Trophoblast cell (in vitro differentiated cells and primary cell): ENCODE measurements around the gene METTL9.
"Not testable (repeated sequence)": the region's sequence is repeated elsewhere in the genome, so short reads cannot be mapped to it uniquely, and the experiment has no call there.

Source experiments
- DNase-seq, 2 donors: peaks; one replicate each; pipeline ENCODE4 v3.0.0-alpha.2; 2016
- H2AFZ ChIP-seq: 2 replicates; pipeline ENCODE4 v1.6.1; 2013; ENCODE audit warnings: low read length, moderate library complexity, mild to moderate bottlenecking; ENCODE audit not compliant: insufficient read depth, poor library complexity
- H2AK5ac ChIP-seq: 2 replicates; pipeline ENCODE4 v1.6.1; 2013; ENCODE audit warnings: mild to moderate bottlenecking, low read length
- H2BK120ac ChIP-seq: 2 replicates; pipeline ENCODE4 v1.6.1; 2013; ENCODE audit warnings: low read length, mild to moderate bottlenecking, moderate library complexity; ENCODE audit not compliant: insufficient read depth, poor library complexity
- H2BK12ac ChIP-seq: 2 replicates; pipeline ENCODE4 v1.6.1; 2013; ENCODE audit warnings: mild to moderate bottlenecking, low read length, moderate library complexity
- H2BK5ac ChIP-seq: 2 replicates; pipeline ENCODE4 v1.6.1; 2013; ENCODE audit warnings: low read length, low read depth, moderate library complexity, mild to moderate bottlenecking; ENCODE audit not compliant: poor library complexity
- H3K14ac ChIP-seq: 2 replicates; pipeline ENCODE4 v1.6.1; 2013; ENCODE audit warnings: mild to moderate bottlenecking, low read length
- H3K18ac ChIP-seq: 2 replicates; pipeline ENCODE4 v1.6.1; 2013; ENCODE audit warnings: mild to moderate bottlenecking, low read length
- H3K23ac ChIP-seq: 2 replicates; pipeline ENCODE4 v1.6.1; 2013; ENCODE audit warnings: low read length
- H3K27ac ChIP-seq: 2 replicates; pipeline ENCODE4 v1.5.1; 2013; ENCODE audit warnings: low read depth, mild to moderate bottlenecking, inconsistent platforms, low read length, moderate library complexity
- H3K27me3 ChIP-seq: 2 replicates; pipeline ENCODE4 v1.6.1; 2013; ENCODE audit warnings: inconsistent platforms, mild to moderate bottlenecking, low read length, moderate library complexity; ENCODE audit not compliant: insufficient read depth
- H3K36me3 ChIP-seq, 2 experiments: 1 replicate in 1 of 2; 2 replicates in 1 of 2; pipeline ENCODE4 v1.6.1; 2013; ENCODE audit warnings: low read length in 2 of 2, mild to moderate bottlenecking in 2 of 2, moderate library complexity in 1 of 2; ENCODE audit not compliant: insufficient read depth in 2 of 2, control insufficient read depth in 1 of 2
- H3K4ac ChIP-seq: 2 replicates; pipeline ENCODE4 v1.6.1; 2013; ENCODE audit warnings: low read depth, mild to moderate bottlenecking, low read length, moderate library complexity
- H3K4me1 ChIP-seq, 2 experiments: 1 replicate in 1 of 2; 2 replicates in 1 of 2; pipeline ENCODE4 v1.6.1; 2013; ENCODE audit warnings: low read length in 2 of 2, mild to moderate bottlenecking in 2 of 2, moderate library complexity in 1 of 2; ENCODE audit not compliant: insufficient read depth in 2 of 2, control insufficient read depth in 1 of 2
- H3K4me2 ChIP-seq: 2 replicates; pipeline ENCODE4 v1.6.1; 2013; ENCODE audit warnings: inconsistent platforms, mild to moderate bottlenecking, low read length, moderate library complexity
- H3K4me3 ChIP-seq: 2 replicates; pipeline ENCODE4 v1.5.1; 2013; ENCODE audit warnings: mild to moderate bottlenecking, low read depth, low read length, inconsistent platforms
- H3K79me1 ChIP-seq: one replicate; pipeline ENCODE4 v1.6.1; 2013; ENCODE audit warnings: low read length
- H3K79me2 ChIP-seq: 2 replicates; pipeline ENCODE4 v1.6.1; 2013; ENCODE audit warnings: low read length, mild to moderate bottlenecking; ENCODE audit not compliant: control insufficient read depth, insufficient read depth, poor library complexity
- H3K9ac ChIP-seq: 2 replicates; pipeline ENCODE4 v1.6.1; 2013; ENCODE audit warnings: mild to moderate bottlenecking, low read length
- H3K9me3 ChIP-seq: 2 replicates; pipeline ENCODE4 v1.6.1; 2013; ENCODE audit warnings: low read depth, mild to moderate bottlenecking, control low read depth, inconsistent platforms, low read length; ENCODE audit not compliant: insufficient read depth
- H4K12ac ChIP-seq: 2 replicates; pipeline ENCODE4 v1.6.1; 2013; ENCODE audit warnings: low read depth, mild to moderate bottlenecking, low read length, moderate library complexity
- H4K8ac ChIP-seq: 2 replicates; pipeline ENCODE4 v1.6.1; 2013; ENCODE audit warnings: low read depth, mild to moderate bottlenecking, low read length, moderate library complexity
- H4K91ac ChIP-seq: one replicate; pipeline ENCODE4 v1.6.1; 2013; ENCODE audit warnings: low read depth, mild to moderate bottlenecking, low read length, moderate library complexity
- WGBS: extraction: QIAGEN DNeasy Blood & Tissue Kit; methylation state at CpG from one replicate; pipeline ENCODE4 v1.1.7; 2013; ENCODE audit warnings: missing lambda C conversion rate; ENCODE audit not compliant: insufficient read length, insufficient coverage; ENCODE audit errors: extremely low coverage; 5-methylcytosine and 5-hydroxymethylcytosine counted together

The METTL9 gene

GRCh38 chr16:21600031-21600773 is 825 bp downstream of the METTL9 start:
- Histone ChIP-seq H3K79me2 (peaks cover 10% of the 10 kb centered on the region), H3K36me3 (no peaks in the 10 kb centered on the region), H3K27ac (peak overlapping the region; percentile 99), H3K79me1 (peaks cover 10% of the 10 kb centered on the region), H2BK12ac (no peak overlapping the region), H3K4ac (peak overlapping the region; percentile 27), H4K12ac (peak overlapping the region; percentile 45), H3K14ac (peak overlapping the region; percentile 76), H2BK5ac (peak overlapping the region; percentile 85), H4K8ac (peak overlapping the region; percentile 96), H3K9me3 (no peaks in the 10 kb centered on the region), H3K4me3 (peak overlapping the region; percentile 99), H3K23ac (no peak overlapping the region), H3K9ac (peak overlapping the region; percentile 97), H2AK5ac (no peak overlapping the region), H3K27me3 (no peaks in the 10 kb centered on the region), H3K4me1 (peaks cover 0 to 5% of the 10 kb centered on the region in 2 experiments), H2BK120ac (peak overlapping the region; percentile 96), H3K18ac (peak overlapping the region; percentile 67), H4K91ac (peak overlapping the region; percentile 94), H2AFZ (peak overlapping the region; percentile 56), H3K4me2 (peak overlapping the region; percentile 81)
- DNase-seq: peak; percentile 55 to 70
- no CpG with 5 or more reads among the region's 52 CpGs for WGBS

- no peaks in the 10 kb centered on the region for H3K9me3 ChIP-seq
- H4K91ac ChIP-seq: no peak overlapping the region
- no peak overlapping the region for H2BK12ac ChIP-seq
- H2AFZ ChIP-seq: no peak overlapping the region
- no peak overlapping the region for H3K23ac ChIP-seq
- no CpG with 5 or more reads among the region's 3 CpGs for WGBS
- H4K8ac ChIP-seq: no peak overlapping the region
- no peak overlapping the region for H2BK120ac ChIP-seq
- H3K18ac ChIP-seq: no peak overlapping the region
- H4K12ac ChIP-seq: no peak overlapping the region
- no peaks in the 10 kb centered on the region for H3K36me3 ChIP-seq
- no peak overlapping the region for H2AK5ac ChIP-seq
- no peak overlapping the region for H3K9ac ChIP-seq
- H3K14ac ChIP-seq: no peak overlapping the region
- H2BK5ac ChIP-seq: no peak overlapping the region
- no peak overlapping the region for H3K4me2 ChIP-seq
- H3K27me3 ChIP-seq: no peaks in the 10 kb centered on the region
- peaks cover 0 to 5% of the 10 kb centered on the region in 2 experiments for H3K4me1 ChIP-seq
- no peak overlapping the region for H3K27ac ChIP-seq
- H3K4ac ChIP-seq: no peak overlapping the region
- H3K79me1 ChIP-seq: peaks cover 10% of the 10 kb centered on the region
- peaks cover 16% of the 10 kb centered on the region for H3K79me2 ChIP-seq
- H3K4me3 ChIP-seq: no peak overlapping the region
- DNase-seq: no peak
Measured at GRCh38 chr16:21602785-21603184, 3.4 kb downstream of the METTL9 start.

GRCh38 chr16:21603928-21604327 is 4.6 kb downstream of the METTL9 start:
- H3K18ac ChIP-seq: no peak overlapping the region
- H2AFZ ChIP-seq: no peak overlapping the region
- H2BK5ac ChIP-seq: no peak overlapping the region
- H4K12ac ChIP-seq: no peak overlapping the region
- H2BK120ac ChIP-seq: no peak overlapping the region
- no peak for DNase-seq
- no peak overlapping the region for H2AK5ac ChIP-seq
- no peak overlapping the region for H2BK12ac ChIP-seq
- no peak overlapping the region for H3K4ac ChIP-seq
- no peak overlapping the region for H3K4me2 ChIP-seq
- H3K36me3 ChIP-seq: no peaks in the 10 kb centered on the region
- H3K9ac ChIP-seq: no peak overlapping the region
- H3K14ac ChIP-seq: no peak overlapping the region
- H3K4me3 ChIP-seq: no peak overlapping the region
- no peak overlapping the region for H4K8ac ChIP-seq
- H3K23ac ChIP-seq: no peak overlapping the region
- H4K91ac ChIP-seq: no peak overlapping the region
- no CpG with 5 or more reads among the region's 3 CpGs for WGBS
- H3K27ac ChIP-seq: no peak overlapping the region
- peaks cover 9% of the 10 kb centered on the region for H3K79me1 ChIP-seq
- H3K79me2 ChIP-seq: peaks cover 15% of the 10 kb centered on the region
- peaks cover 0 to under 1% of the 10 kb centered on the region in 2 experiments for H3K4me1 ChIP-seq
- no peaks in the 10 kb centered on the region for H3K27me3 ChIP-seq
- no peaks in the 10 kb centered on the region for H3K9me3 ChIP-seq

GRCh38 chr16:21605848-21606247 is 6.5 kb downstream of the METTL9 start:
- WGBS: no CpG with 5 or more reads among the region's 8 CpGs
- H2AK5ac ChIP-seq, DNase-seq, H3K4me2 ChIP-seq, H3K14ac ChIP-seq, H3K36me3 ChIP-seq, H3K9ac ChIP-seq, H3K18ac ChIP-seq, H3K4me1 ChIP-seq, H4K8ac ChIP-seq, H4K91ac ChIP-seq, H2BK120ac ChIP-seq, H2BK5ac ChIP-seq, H4K12ac ChIP-seq, H3K27me3 ChIP-seq, H3K23ac ChIP-seq, H3K9me3 ChIP-seq, H3K4me3 ChIP-seq, H2AFZ ChIP-seq, H2BK12ac ChIP-seq, H3K79me2 ChIP-seq, H3K79me1 ChIP-seq, H3K27ac ChIP-seq: not testable (repeated sequence)
- peak overlapping the region; percentile 90 for H3K4ac ChIP-seq
